Activated naive CD4-positive, alpha-beta T cell treated with anti-CD3 and anti-CD28 coated beads, Interleukin-2, amount 50 U/mL, for 24 hours (primary cell): ENCODE data around the gene CNOT2.
"Not testable (repeated sequence)": the region's sequence is repeated elsewhere in the genome, so short reads cannot be mapped to it uniquely, and the experiment has no call there.

Source experiments
- H3K27ac Mint-ChIP-seq: one replicate; pipeline ENCODE4 v1.8.0; 2021; ENCODE audit warnings: mild to moderate bottlenecking, mixed read lengths
- H3K27me3 Mint-ChIP-seq: one replicate; pipeline ENCODE4 v1.8.0; 2021; ENCODE audit warnings: mixed read lengths
- H3K36me3 Mint-ChIP-seq: one replicate; pipeline ENCODE4 v1.8.0; 2021; ENCODE audit warnings: mixed read lengths
- H3K4me1 Mint-ChIP-seq: one replicate; pipeline ENCODE4 v1.8.0; 2021; ENCODE audit warnings: mixed read lengths
- H3K4me3 Mint-ChIP-seq: one replicate; pipeline ENCODE4 v1.8.0; 2021; ENCODE audit warnings: mild to moderate bottlenecking, mixed read lengths
- H3K9me3 Mint-ChIP-seq: one replicate; pipeline ENCODE4 v1.8.0; 2021; ENCODE audit warnings: mixed read lengths

Gene CNOT2

DNA sequence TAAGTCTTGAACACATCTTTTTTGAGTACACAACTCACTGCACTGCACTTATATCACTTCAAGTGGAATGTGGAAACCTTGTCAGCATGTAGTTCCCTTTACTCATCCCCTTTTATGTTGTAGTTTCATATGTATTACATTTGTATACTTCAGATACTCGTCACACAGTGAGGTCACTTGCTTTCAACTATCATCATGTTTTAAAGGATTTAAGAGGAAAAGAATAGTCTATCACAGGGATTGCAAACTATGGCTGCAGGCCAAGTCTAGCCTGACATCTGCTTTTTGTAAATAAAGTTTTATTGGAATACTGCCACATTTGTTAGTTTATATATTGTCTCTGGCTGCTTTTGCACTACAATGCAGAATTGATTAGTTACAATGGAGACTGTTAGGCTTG is 24.3 kb downstream of the CNOT2 start:
- Mint-ChIP-seq H3K9me3 (peaks cover 8% of the 10 kb centered on the region), H3K36me3 (peaks cover 24% of the 10 kb centered on the region), H3K4me1 (peaks cover 93% of the 10 kb centered on the region), H3K4me3 (peak overlapping the region; percentile 43), H3K27me3 (no peaks in the 10 kb centered on the region), H3K27ac (peak overlapping the region; percentile 48)

DNA sequence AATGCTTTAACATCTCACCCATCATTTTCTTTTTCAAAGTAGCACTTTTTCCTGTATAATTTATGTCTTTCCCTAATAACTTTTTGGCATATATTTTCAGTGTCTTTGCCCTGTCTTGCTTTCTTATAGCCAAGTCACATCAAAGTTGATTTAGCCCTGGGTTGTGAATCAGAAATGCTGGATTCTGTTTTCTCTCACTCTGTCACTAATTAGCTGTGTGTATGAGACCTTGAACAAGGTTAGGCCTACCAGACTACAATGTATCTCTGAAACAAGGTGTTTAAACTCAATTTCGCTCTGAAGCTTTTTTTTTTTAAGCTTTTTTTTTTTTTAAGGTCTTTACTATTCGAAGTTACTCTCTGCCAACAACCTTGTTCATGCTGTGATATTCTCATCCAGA is 25.7 kb downstream of the CNOT2 start:
- Mint-ChIP-seq H3K27me3 (no peaks in the 10 kb centered on the region), H3K4me3 (no peak overlapping the region), H3K9me3 (no peaks in the 10 kb centered on the region), H3K36me3 (peaks cover 24% of the 10 kb centered on the region), H3K27ac (no peak overlapping the region), H3K4me1 (peaks cover 93% of the 10 kb centered on the region)

DNA sequence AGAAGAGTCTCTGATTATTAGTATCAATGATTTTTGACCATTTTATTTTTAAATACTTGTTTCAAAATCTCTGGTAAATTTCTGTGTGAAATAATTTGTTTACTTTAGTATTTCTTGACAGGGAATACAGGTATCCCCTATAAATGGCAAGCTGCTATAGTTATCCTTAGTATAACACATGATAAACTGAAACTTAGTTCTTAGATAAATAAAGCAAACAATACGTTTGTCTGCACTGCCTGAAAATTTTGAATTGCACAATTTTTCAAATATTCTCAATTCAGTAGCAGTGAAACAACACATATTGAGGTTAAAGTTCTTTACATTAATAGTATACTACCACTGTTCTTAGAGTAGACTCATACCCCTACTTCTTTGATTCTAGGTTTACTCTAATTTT is 26.9 kb downstream of the CNOT2 start:
- Mint-ChIP-seq H3K9me3 (no peaks in the 10 kb centered on the region), H3K36me3 (peaks cover 28% of the 10 kb centered on the region), H3K27ac (no peak overlapping the region), H3K4me3 (no peak overlapping the region), H3K27me3 (no peaks in the 10 kb centered on the region), H3K4me1 (peaks cover 93% of the 10 kb centered on the region)

DNA sequence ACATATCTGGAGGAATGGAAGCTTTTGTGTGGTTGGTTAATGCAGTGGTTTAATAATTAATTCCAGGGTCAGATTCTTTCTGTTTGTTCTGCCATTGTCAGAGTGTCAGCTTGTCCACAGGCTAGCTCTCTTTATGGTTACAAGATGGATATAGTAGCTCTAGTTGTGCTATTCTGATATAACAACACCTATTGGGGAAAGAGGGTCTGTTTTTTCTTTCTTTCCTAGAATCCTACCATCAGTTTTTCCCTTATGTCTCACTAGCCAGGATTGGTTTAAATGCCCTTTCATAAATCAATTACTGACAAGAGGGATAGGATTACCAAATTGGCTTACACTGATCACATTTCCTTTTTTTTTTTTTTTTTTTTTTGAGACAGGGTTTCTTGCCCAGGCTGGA is 27.8 kb downstream of the CNOT2 start:
- peaks cover 95% of the 10 kb centered on the region for H3K4me1 Mint-ChIP-seq
- peak overlapping the region; percentile 56 for H3K27ac Mint-ChIP-seq
- peaks cover 31% of the 10 kb centered on the region for H3K36me3 Mint-ChIP-seq
- no peak overlapping the region for H3K4me3 Mint-ChIP-seq
- H3K27me3 Mint-ChIP-seq, result no peaks in the 10 kb centered on the region
- no peaks in the 10 kb centered on the region for H3K9me3 Mint-ChIP-seq

DNA sequence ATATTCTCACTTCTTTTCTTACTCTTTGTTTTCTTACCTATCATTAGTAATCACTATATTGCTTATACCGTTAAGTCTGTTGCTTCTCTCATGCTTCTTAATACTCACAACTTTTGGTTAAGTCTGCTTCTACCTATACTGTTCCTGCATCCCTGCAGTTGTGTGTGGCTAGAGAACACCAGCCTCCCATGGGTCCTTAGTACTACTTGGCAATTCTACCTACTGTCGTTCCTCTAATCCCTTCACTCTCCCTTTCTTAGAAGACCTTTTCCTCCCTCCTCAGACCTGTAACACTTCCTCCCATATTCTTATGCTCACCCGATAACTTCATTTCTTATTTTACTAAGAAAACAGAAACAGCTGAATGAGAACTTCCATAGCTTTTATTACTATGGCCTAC is 29.3 kb downstream of the CNOT2 start:
- H3K4me3 Mint-ChIP-seq, result peak overlapping the region; percentile 8
- H3K9me3 Mint-ChIP-seq, result no peaks in the 10 kb centered on the region
- H3K27me3 Mint-ChIP-seq, result no peaks in the 10 kb centered on the region
- peak overlapping the region; percentile 43 for H3K27ac Mint-ChIP-seq
- H3K36me3 Mint-ChIP-seq, result peaks cover 25% of the 10 kb centered on the region
- H3K4me1 Mint-ChIP-seq, result peaks cover 88% of the 10 kb centered on the region

DNA sequence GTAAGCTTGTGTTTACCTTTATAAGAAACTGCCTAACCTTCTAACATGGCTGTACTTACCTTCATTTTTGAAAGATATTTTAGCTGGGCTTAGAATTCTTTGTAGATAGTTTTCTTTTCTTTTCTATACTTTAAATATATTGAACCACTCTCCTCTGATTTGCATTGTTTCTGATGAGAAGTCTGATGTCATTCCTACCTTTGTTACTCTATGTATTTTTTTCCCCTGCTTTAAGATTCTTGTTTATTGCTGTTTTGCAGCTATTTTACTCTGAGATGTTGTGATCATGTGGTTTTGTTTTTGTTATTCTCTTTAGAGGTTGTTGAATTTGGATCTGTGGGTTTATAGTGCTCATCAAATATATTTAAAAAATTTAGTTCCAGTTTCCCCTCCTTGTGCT is 31.8 kb downstream of the CNOT2 start:
- peak overlapping the region; percentile 62 for H3K27ac Mint-ChIP-seq
- H3K36me3 Mint-ChIP-seq, result peaks cover 30% of the 10 kb centered on the region
- H3K9me3 Mint-ChIP-seq, result no peaks in the 10 kb centered on the region
- peaks cover 89% of the 10 kb centered on the region for H3K4me1 Mint-ChIP-seq
- H3K4me3 Mint-ChIP-seq, result no peak overlapping the region
- no peaks in the 10 kb centered on the region for H3K27me3 Mint-ChIP-seq

DNA sequence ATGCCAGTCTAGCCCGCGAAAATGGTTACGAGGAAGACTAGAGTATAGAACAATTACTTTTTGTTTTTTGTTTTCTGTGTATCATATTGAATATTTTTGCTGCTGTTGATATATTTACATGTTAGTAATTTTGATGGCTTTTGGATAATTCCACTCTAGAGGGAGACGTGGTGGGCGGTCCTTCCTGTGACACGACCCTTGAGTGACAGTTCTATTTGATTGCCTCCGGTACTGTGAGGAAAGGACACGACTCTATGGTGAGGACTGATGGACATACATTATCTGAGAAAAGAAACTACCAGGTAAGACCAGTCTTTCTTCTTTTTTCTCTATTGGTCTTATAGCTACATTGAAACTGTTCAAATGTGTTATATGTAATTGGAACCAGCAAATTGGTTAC is 34.7 kb downstream of the CNOT2 start:
- Mint-ChIP-seq H3K27me3 (no peaks in the 10 kb centered on the region), H3K27ac (no peak overlapping the region), H3K36me3 (peaks cover 23% of the 10 kb centered on the region), H3K4me1 (peaks cover 77% of the 10 kb centered on the region), H3K9me3 (no peaks in the 10 kb centered on the region), H3K4me3 (no peak overlapping the region)

DNA sequence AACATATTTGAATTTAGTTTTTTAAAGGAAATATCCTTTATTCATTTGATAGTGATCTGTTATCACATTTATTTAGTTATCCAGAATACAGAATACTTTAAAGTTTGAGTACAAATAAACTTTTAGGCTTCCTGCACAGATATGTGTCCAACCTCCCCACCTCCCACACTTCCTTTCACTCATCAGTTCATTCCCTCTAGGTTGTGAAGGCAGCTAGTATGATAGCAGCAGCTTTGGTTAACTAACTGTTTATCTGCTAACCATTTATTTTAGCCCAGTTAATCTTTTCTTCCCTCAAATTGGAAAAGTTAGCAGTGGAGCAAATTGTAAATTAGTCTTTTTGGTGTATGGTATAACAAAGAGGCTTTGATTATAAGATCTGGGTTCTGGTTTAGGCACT is 35.7 kb downstream of the CNOT2 start:
- no peaks in the 10 kb centered on the region for H3K27me3 Mint-ChIP-seq
- peak overlapping the region; percentile 46 for H3K27ac Mint-ChIP-seq
- H3K4me3 Mint-ChIP-seq, result no peak overlapping the region
- peaks cover 71% of the 10 kb centered on the region for H3K4me1 Mint-ChIP-seq
- H3K36me3 Mint-ChIP-seq, result peaks cover 22% of the 10 kb centered on the region
- H3K9me3 Mint-ChIP-seq, result no peaks in the 10 kb centered on the region

DNA sequence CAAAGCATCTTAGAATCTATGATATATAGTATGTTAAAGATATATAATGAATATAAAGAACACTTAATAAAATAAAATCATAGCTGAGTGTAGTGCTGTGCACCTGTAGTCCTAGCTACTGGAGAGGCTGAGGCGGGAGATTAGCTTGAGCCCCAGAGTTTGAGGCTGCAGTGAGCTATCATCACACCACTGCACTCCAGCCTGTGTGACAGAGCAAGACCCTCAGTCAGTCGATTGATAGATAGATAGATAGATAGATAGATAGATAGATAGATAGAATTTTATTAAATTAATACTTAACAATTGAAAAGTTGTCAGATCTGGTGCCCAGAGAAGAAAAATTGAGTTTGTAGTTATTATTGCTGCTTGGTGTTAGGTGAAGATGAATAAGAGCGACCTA is 40.0 kb downstream of the CNOT2 start:
- H3K36me3 Mint-ChIP-seq, result peaks cover 19% of the 10 kb centered on the region
- H3K9me3 Mint-ChIP-seq, result no peaks in the 10 kb centered on the region
- H3K27ac Mint-ChIP-seq, result peak overlapping the region; percentile 59
- H3K4me1 Mint-ChIP-seq, result peaks cover 57% of the 10 kb centered on the region
- no peaks in the 10 kb centered on the region for H3K27me3 Mint-ChIP-seq
- H3K4me3 Mint-ChIP-seq, result no peak overlapping the region

DNA sequence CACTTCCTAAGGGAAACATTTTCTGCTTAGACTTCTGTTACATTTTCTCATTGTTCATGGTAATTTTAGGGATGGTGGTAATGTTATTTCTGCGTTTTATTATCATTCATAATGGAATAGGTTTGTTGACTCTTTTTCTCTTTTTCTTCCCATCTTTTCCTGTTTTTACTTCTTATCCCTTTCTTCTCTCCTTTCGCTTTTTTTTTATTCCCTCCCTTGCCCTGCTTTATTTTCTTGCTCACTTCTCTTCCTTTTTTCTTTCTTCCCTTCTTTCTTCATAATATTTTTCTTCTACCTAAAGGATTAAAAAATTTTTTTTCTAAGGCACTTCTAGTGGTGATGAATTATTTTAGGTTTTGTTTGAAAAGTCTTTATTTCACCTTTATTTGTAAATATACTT is 45.6 kb downstream of the CNOT2 start:
- Mint-ChIP-seq H3K4me1 (peaks cover 59% of the 10 kb centered on the region), H3K9me3 (no peaks in the 10 kb centered on the region), H3K4me3 (no peak overlapping the region), H3K36me3 (peaks cover 31% of the 10 kb centered on the region), H3K27ac (peak overlapping the region; percentile 18), H3K27me3 (no peaks in the 10 kb centered on the region)

DNA sequence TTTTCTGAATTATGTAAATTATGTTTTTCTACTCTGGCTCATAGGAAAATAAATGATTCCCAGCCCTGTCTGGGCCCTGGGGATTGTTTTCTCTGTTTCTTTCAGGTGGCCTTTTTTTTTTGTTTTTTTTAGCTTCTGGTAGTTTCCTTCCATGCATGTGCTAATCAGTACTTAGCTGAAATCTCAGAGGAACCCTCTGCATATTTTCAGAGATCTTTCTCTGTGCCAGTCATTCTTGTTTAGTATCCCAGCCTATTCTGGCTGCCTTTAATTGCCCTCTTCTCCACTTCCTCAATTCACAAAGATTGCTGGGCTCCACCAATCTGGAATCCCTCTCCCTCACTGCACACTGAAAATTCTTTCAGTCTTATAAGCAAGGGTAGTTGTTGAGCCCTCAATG is 46.9 kb downstream of the CNOT2 start:
- no peaks in the 10 kb centered on the region for H3K27me3 Mint-ChIP-seq
- H3K4me3 Mint-ChIP-seq, result no peak overlapping the region
- H3K36me3 Mint-ChIP-seq, result peaks cover 42% of the 10 kb centered on the region
- H3K9me3 Mint-ChIP-seq, result no peaks in the 10 kb centered on the region
- H3K27ac Mint-ChIP-seq, result peak overlapping the region; percentile 68
- peaks cover 70% of the 10 kb centered on the region for H3K4me1 Mint-ChIP-seq

DNA sequence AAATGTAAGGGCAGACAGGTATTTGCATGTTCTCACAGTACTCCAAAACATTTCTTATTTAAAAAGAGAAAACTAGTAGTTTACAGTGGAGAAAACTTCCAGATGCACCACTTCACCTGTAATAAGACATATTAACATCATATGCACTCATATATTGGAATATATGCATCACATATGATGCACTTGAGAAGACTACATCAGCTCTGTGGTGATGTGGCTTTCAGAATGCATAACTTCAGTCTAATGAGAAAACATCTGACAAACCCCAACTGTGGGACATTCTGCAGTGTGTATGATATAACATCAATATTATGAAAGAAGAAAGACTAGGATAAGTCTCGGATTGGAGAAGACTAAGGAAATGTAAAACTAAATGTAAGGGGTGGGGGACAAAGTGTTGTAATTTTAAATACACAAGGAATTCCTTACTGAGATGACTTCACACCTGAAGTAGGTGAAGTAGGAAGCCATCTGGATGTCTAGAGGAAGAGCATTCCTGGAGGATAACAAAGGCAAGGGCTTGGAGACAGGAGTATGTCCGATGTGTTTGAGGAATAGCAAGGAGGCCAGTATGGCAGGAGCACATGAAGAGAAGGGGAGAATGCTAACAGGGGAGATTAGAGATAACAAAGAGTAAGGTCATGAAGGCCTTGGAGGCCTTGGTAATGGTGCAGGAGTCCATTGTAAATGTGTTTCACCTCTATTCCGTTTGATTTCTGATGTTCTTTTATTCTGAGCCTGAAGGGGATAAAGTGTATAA is 49.0 kb downstream of the CNOT2 start:
- Mint-ChIP-seq H3K9me3 (no peaks in the 10 kb centered on the region), H3K4me1 (peaks cover 70% of the 10 kb centered on the region), H3K36me3 (peaks cover 34% of the 10 kb centered on the region), H3K27me3 (no peaks in the 10 kb centered on the region), H3K4me3 (no peak overlapping the region), H3K27ac (no peak overlapping the region)

DNA sequence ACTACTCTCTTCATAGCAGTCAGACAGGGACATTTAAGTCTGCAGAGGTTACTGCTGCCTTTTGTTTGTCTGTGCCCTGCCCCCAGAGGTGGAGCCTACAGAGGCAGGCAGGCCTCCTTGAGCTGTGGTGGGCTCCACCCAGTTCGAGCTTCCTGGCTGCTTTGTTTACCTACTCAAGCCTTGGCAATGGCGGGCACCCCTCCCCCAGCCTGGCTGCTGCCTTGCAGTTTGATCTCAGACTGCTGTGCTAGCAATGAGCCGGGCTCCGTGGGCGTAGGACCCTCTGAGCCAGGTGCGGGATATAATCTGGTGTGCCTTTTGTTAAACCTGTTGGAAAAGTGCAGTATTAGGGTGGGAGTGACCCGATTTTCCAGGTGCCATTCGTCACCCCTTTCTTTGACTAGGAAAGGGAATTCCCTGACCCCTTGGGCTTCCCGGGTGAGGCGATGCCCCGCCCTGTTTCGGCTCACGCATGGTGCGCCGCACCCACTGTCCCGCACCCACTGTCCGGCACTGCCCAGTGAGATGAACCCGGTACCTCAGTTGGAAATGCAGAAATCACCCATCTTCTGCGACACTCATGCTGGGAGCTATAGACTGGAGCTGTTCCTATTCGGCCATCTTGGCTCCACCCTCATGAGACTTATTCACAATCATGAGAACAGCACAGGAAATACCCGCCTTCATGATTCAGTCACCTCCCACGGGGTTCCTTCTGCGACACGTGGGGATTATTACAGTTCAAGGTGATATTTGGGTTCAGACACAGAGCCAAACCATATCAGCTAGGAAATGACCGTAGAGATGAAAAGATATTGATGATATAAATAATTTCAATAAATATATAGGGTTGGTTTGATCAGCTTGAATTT is 61.7 kb downstream of the CNOT2 start:
- H3K4me1 Mint-ChIP-seq, result peaks cover 62% of the 10 kb centered on the region
- peak overlapping the region; percentile 62 for H3K27ac Mint-ChIP-seq
- H3K4me3 Mint-ChIP-seq, result peak overlapping the region; percentile 62
- H3K27me3 Mint-ChIP-seq, H3K9me3 Mint-ChIP-seq: not testable (repeated sequence)
- H3K36me3 Mint-ChIP-seq, result peaks cover 25% of the 10 kb centered on the region

DNA sequence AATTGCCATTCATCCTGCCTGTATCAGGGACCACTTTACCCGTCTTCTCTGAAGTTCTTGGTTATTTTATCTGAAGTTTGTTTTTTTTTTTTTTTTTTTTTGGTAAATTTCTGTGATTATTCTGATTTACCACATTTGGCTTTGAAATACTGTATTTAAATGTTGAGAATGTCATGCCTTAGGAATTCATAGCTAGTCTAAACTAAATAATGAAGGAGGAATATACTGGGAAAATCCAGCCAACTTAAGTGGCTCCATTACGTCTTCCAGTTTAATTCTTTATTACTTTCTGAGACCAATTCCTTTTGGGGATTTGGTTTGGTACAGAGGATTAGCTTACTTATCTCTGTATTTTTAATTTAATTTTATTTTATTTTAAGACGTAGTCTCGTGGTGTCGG is 62.6 kb downstream of the CNOT2 start:
- no peaks in the 10 kb centered on the region for H3K27me3 Mint-ChIP-seq
- H3K4me1 Mint-ChIP-seq, result peaks cover 67% of the 10 kb centered on the region
- no peaks in the 10 kb centered on the region for H3K9me3 Mint-ChIP-seq
- peaks cover 22% of the 10 kb centered on the region for H3K36me3 Mint-ChIP-seq
- H3K27ac Mint-ChIP-seq, result no peak overlapping the region
- peak overlapping the region; percentile 7 for H3K4me3 Mint-ChIP-seq

DNA sequence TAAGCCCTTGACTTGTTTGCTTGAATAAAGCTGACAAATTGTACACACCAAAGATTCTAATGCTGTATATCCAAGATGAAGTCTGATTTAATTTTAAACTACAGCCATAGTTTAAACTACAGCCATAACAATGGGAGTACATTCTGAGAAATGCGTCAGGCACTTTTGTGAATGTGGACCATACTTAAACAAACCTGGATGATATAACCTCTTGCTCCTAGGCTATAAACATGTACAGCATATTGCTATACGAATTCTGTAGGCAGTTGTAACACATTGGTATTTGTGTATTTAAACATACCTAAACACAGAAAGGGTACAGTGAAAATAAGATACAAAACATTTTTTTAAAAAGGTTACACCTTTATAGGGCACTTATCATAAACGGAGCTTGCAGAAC is 63.4 kb downstream of the CNOT2 start:
- no peaks in the 10 kb centered on the region for H3K27me3 Mint-ChIP-seq
- no peaks in the 10 kb centered on the region for H3K9me3 Mint-ChIP-seq
- H3K4me3 Mint-ChIP-seq, result no peak overlapping the region
- H3K36me3 Mint-ChIP-seq, result peaks cover 20% of the 10 kb centered on the region
- H3K4me1 Mint-ChIP-seq, result peaks cover 69% of the 10 kb centered on the region
- H3K27ac Mint-ChIP-seq, result no peak overlapping the region

DNA sequence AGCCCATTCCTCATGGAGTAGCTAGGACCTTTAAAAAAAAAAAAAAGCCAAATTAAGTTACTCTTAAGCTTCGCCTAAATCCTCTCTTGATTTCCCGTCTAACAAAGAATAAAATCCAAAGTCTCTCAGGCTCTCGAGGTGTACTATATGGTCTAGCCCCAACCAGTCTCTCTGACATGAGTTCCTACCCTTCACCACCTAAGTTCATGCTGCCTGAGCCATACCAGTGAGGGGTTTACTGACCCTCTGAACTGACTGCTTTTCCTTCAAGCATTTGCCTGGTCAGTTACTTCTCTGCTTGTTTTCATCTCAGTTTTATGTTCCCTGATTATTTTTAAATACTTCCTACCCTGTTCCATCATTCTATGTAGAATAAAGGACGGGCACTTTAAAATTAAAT is 64.6 kb downstream of the CNOT2 start:
- peaks cover 18% of the 10 kb centered on the region for H3K36me3 Mint-ChIP-seq
- H3K4me1 Mint-ChIP-seq, result peaks cover 74% of the 10 kb centered on the region
- H3K4me3 Mint-ChIP-seq, result no peak overlapping the region
- no peaks in the 10 kb centered on the region for H3K27me3 Mint-ChIP-seq
- H3K9me3 Mint-ChIP-seq, result no peaks in the 10 kb centered on the region
- no peak overlapping the region for H3K27ac Mint-ChIP-seq
